Transverse colon (tissue), 3 donors: ENCODE measurements around the gene LMX1A.

Experiments
- POLR2A ChIP-seq: fragments of 450-650 bp; IDR thresholded peaks from one replicate; pipeline ENCODE4 v1.6.1; 2016; ENCODE audit warnings: antibody characterized with exemption, mild to moderate bottlenecking, moderate library complexity
- TF ChIP-seq, protein P1 (sequence below), 5 experiments: fragments of 200-600 bp in 3 of 5; fragments of 450-650 bp in 2 of 5; sonication (generic) in 3 of 5; IDR thresholded peaks; 1 replicate in 2 of 5; 2 replicates in 3 of 5; pipeline ENCODE4 v1.5.1; 2016 to 2017; ENCODE audit warnings: antibody characterized with exemption in 5 of 5, inconsistent platforms in 3 of 5, mild to moderate bottlenecking in 2 of 5, moderate library complexity in 1 of 5

DNA sequence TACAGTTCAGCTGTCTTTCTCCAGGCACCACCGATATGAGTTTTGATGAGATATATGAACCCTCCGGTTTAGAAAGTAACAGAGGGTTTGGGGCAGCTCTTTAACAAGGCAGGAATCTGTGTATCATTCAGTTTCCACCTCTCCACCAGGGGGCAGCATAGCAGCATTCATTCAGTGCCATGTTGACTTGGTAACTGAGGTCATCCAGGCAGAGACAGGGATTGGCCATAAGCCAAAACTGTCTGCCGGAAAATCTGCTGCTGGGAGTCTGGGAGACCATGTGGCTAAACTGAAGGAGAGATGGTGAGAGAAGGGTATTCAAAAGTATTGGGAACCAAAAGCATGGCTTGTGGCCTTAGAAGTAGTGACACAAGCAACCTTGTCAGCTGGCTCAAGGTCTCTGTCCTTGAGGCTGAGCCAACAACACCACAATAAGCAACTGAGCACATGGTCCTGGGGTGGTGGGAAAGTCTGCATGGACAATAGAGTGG is 98.5 kb downstream of the LMX1A start:
- TF ChIP-seq, protein P1, sequence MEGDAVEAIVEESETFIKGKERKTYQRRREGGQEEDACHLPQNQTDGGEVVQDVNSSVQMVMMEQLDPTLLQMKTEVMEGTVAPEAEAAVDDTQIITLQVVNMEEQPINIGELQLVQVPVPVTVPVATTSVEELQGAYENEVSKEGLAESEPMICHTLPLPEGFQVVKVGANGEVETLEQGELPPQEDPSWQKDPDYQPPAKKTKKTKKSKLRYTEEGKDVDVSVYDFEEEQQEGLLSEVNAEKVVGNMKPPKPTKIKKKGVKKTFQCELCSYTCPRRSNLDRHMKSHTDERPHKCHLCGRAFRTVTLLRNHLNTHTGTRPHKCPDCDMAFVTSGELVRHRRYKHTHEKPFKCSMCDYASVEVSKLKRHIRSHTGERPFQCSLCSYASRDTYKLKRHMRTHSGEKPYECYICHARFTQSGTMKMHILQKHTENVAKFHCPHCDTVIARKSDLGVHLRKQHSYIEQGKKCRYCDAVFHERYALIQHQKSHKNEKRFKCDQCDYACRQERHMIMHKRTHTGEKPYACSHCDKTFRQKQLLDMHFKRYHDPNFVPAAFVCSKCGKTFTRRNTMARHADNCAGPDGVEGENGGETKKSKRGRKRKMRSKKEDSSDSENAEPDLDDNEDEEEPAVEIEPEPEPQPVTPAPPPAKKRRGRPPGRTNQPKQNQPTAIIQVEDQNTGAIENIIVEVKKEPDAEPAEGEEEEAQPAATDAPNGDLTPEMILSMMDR (IDR thresholded peaks at IDR 0.05) = peak; percentile 60 to 81 (median 70)
- TF ChIP-seq POLR2A = no peak
